NCI-H128 (cell line): ENCODE measurements around the gene ODF2L.

Experiments used
- DNase-seq: peaks from one replicate; lab custom pipeline; 2025; ENCODE audit not compliant: unreplicated experiment; lab: John Stamatoyannopoulos, UW

The ODF2L gene

GRCh38 chr1:86395751-86396497, at the start of gene ODF2L:
TSS of gene ODF2L (minus strand) at chr1:86396323. CDS start at chr1:86387027, 9,296 bp downstream.
- peak; percentile 42 for DNase-seq

DNA sequence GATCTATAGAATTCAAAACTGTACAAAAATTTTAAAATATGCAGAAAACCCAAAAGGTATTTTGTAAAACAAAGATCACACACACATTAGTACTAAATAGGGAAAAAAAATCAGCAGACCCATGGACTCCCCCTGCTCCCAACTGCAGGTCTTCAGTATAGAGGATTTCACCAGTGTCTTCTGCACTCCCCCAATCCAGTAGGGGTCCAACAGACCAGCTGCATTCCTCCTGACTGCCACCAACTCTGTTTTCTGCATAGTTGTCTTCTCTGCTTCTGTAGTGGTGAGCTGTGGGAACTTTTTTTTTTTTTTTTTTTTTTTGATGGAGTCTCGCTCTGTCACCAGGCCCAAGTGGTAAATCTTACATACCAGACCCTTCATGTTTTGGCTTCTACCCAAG, 49.8 kb upstream of the ODF2L start:
- DNase-seq: no peak

- no peak for DNase-seq
Observed at GRCh38 chr1:86441997-86442396, 45.9 kb upstream of the ODF2L start.

DNA sequence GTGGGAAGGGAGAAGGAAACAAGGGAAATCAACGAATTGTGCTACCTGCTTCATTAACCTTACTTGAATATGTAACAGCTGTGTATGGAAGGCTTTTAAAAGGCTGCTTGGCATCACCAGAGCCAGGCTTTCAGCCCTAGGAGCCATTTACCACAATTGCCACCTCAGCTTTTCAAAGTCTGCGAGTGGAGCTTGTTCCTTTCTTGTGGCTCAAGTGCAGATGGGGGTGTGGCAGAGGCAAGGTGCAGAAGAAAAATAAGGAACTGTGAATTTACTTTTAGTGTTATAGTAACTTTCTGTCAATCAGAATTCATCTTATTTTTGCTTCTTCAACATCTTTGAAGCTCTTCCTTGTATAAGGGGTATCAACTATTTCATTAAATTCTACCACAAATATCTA, 45.5 kb upstream of the ODF2L start:
- DNase-seq: peak; percentile 15

DNA sequence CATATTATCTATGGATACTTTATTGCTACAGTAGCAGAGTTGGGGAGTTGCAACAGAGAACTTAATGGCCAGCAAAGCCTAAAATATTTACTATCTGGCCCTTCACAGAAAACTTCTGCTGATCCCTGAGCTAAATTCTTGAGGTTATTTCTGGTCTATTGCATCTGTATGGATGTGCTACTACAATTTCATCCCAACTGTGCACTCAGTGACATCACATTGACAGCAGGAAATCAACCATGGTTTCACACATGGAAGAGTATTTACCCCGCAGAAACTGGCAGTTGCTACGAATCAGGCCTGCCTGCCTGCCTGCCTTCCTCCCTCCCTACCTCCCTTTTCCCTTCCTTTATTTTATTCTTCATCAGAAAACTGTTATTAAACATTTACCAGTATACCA, 39.9 kb upstream of the ODF2L start:
- no peak for DNase-seq

DNA sequence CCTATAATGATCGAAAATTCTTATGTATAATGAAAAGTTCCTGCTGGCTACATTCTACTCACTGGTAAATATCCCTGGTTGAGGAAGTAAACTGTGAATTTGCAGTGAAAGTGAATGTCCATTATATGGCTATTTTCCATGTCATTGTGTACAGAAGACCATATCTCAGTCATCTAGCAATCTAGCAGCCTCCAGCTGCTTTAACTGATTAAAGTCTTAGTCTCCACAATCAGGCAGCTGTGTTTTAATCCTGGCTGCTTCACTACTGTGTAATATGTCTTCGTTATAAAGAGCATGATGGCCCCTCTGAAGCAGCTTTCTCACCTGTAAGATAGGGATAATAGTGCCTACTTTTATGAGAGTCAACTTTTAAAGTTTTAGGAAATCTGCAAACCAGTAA, 39.2 kb upstream of the ODF2L start:
- no peak for DNase-seq

- DNase-seq: no peak
Observed at GRCh38 chr1:86434059-86434458, 37.9 kb upstream of the ODF2L start.

GRCh38 chr1:86430376-86430775, 34.3 kb upstream of the ODF2L start:
- DNase-seq: no peak

GRCh38 chr1:86429835-86430234, 33.7 kb upstream of the ODF2L start:
- DNase-seq: no peak

DNA sequence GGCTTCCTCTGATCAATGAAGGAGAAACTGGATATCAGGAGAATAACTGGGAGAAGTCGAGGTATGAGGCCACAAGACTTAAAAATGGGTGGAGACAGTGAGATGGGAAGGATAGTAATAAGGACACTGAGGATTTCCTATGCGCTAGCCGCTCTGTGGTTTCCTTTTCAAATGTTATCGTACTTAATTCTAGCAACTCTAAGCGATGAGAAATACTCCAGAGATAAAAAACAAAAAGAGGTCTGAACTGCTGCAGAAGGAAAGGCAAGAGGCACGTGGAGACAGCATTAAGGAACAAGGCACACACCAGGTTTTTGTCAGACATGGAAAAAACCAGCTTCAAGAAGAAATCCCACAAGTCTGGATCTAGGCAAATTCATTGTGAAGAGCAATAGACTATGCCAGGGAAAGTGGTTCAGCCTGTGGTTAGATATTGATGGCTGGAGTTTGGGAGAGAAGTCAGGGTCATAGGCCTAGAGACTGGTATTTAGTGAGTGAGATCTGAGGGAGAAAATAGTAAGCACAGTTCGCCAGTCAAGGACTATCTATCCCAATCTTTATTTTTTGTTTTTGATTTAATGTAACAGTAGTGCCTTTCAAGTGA, 33.1 kb upstream of the ODF2L start:
- DNase-seq: no peak

DNA sequence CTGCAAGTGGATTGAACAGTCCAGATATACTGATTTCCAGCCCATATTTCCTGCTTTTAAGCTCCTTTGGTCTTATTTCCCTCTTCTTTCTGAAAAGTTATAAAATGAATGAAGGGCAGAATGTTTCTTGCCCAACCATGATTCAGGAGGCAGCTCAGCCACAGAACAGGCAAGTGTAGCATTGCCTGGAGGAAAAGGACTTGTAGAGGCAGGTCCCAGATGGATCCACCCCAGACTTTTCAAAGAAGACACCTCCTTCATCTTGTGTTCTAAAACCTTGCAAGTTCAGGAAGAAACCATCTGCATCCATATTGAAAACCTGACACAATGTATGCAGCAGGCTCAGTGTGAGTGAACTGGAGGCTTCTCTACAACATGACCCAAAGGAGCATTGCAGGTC, 27.8 kb upstream of the ODF2L start, which contains the start of gene CLCA2:
TSS of gene CLCA2 (plus strand) at position 299 of the 400 bp plus-strand sequence. CDS start at position 376, 77 bp downstream.
- no peak for DNase-seq

- no peak for DNase-seq
Observed at GRCh38 chr1:86423473-86423872, 27.4 kb upstream of the ODF2L start.

- DNase-seq: no peak
Observed at GRCh38 chr1:86421601-86422280, 25.6 kb upstream of the ODF2L start.

GRCh38 chr1:86419277-86419903, 23.3 kb upstream of the ODF2L start:
- no peak for DNase-seq

DNA sequence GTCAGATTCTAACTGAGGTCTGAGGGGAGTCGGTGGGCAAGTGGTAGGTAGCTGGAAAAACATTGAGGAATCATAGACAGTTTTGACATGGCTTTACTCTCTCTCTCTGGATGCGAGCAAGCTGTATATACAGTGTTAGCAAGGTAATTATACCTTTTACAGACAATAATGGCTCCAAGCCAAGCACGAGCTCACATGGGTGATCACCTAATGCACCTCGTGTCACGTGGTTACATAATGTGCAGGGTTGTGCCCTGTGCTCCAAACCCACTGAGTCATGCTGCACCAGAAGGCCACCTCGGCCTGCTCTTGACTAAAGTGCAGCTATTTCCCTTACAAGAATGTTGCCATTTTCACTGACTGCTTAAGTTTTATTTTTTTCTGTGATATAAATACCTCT, 20.2 kb upstream of the ODF2L start:
- DNase-seq: no peak

- no peak for DNase-seq
Observed at GRCh38 chr1:86410879-86411278, 14.8 kb upstream of the ODF2L start.

DNA sequence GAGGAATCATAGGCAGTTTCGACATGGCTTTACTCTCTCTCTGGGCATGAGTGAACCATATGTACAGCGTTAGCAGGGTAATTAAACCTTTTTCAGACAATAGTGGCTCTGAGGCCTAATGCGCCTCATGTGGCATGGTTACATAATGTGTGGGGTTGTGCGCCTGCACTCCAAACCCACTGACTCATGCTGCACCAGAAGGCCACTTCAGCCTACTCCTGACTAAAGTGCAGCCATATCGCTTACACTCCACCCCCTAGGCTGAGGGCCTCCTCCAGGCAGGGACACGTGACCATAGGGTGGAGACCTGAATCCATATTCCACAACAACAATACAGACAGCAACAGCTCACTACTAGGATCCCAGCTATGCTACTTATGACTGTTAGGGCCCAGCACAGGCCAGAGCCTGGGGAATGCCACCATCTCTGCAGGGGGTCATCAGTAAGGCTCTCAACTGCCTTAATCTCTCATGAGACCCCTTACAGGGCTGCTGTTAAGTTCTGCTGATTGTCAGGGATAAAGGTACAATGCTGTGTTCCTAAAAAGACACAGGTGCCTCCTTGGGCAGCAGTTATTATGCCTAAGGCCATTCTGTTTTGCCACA, 13.4 kb upstream of the ODF2L start:
- DNase-seq: peak; percentile 87

- DNase-seq: no peak
Observed at GRCh38 chr1:86396498-86396890, 371 bp upstream of the ODF2L start.

- DNase-seq: no peak
Observed at GRCh38 chr1:86394416-86394815, 1.7 kb downstream of the ODF2L start.

DNA sequence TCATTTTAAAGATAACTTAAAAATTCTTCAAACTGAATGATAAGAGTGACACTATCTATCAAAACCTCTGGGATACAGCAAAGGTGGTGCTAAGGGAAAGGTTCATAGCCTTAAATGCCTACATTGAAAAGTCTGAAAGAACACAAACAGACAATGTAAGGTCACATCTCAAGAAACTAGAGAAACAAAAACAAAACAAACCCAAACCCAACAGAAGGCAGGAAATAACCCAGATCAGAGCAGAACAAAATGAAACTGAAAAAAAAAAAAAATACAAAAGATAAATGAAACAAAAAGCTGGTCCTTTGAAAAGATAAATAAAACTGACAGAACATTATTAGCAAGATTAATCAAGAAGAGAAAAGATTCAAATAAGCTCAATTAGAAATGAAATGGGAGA, 6.8 kb downstream of the ODF2L start:
- DNase-seq: no peak

DNA sequence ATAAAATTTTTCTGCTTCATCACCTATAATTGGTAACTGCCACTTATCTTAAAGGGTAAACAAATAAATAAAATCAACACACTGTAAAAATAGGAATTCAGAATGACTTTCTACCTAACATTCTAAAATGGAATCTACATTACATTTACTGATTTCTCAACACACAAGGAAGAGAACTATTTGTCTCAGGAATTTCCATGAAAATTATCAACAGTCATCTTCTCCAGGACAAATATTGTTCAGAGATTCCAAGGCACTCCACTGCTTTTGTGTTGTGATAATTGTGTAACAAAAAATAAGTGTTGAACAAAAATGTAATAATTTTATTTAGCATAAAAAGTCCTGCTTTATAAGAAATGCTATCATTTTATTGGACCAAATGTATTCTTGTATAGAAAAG, 7.3 kb downstream of the ODF2L start:
- no peak for DNase-seq
